HEK293 (cell line): ENCODE measurements around the gene DCAF8.

ENCODE experiments used
- CTCF ChIA-PET: fragments of 350-600 bp; formaldehyde crosslinking; extraction: SDS; loops from one replicate; lab custom pipeline; 2021; ENCODE audit warnings: antibody characterized with exemption; lab: Yijun Ruan, JAX
- POLR2A ChIA-PET: fragments of 300-600 bp; formaldehyde crosslinking; extraction: SDS; loops from one replicate; lab custom pipeline; 2020; ENCODE audit warnings: antibody characterized with exemption, inconsistent platforms; lab: Yijun Ruan, JAX
- H3K27ac ChIP-seq: fragments of 200-500 bp; sonication (Bioruptor generic); 2 replicates; pipeline ENCODE4 v1.5.1; 2014; ENCODE audit warnings: low read depth, low read length, control low read depth, inconsistent platforms; ENCODE audit errors: extremely low read depth
- H3K36me3 ChIP-seq, 2 experiments: fragments of 200-500 bp in 1 of 2; sonication (Bioruptor generic) in 1 of 2; 1 replicate in 1 of 2; 2 replicates in 1 of 2; pipeline ENCODE4 v1.5.1; 2014 to 2017; ENCODE audit warnings: inconsistent platforms in 2 of 2, low read length in 2 of 2; ENCODE audit not compliant: control insufficient read depth in 2 of 2, insufficient read depth in 1 of 2
- H3K4me1 ChIP-seq: fragments of 200-500 bp; sonication (Bioruptor generic); 2 replicates; pipeline ENCODE4 v1.5.1; 2014; ENCODE audit warnings: mild to moderate bottlenecking, low read length, inconsistent platforms; ENCODE audit not compliant: control insufficient read depth, insufficient read depth
- H3K4me3 ChIP-seq: 2 replicates; pipeline ENCODE4 v1.5.1; 2011; ENCODE audit warnings: low read depth, mild to moderate bottlenecking, control low read depth, low read length, moderate library complexity
- H3K9me3 ChIP-seq: fragments of 200-500 bp; sonication (Bioruptor generic); 2 replicates; pipeline ENCODE4 v1.5.1; 2014; ENCODE audit warnings: low read depth, low read length, inconsistent platforms; ENCODE audit not compliant: control insufficient read depth, insufficient read depth
- BCL11B ChIP-seq: fragments of 450-650 bp; formaldehyde crosslinking; IDR thresholded peaks from 2 replicates; pipeline ENCODE4 v1.5.1; 2016; ENCODE audit warnings: low read depth, missing biosample characterization, missing genetic modification characterization
- KLF10 ChIP-seq: fragments of 450-650 bp; IDR thresholded peaks from 2 replicates; pipeline ENCODE4 v1.5.1; 2018; ENCODE audit warnings: missing biosample characterization, mild to moderate bottlenecking, missing genetic modification characterization
- ZBTB1 ChIP-seq: fragments of 450-650 bp; formaldehyde crosslinking; IDR thresholded peaks from 2 replicates; pipeline ENCODE4 v1.5.1; 2016; ENCODE audit warnings: missing biosample characterization, missing genetic modification characterization
- ZBTB48 ChIP-seq: fragments of 450-650 bp; formaldehyde crosslinking; IDR thresholded peaks from 2 replicates; pipeline ENCODE4 v1.5.1; 2016; ENCODE audit warnings: missing biosample characterization, missing genetic modification characterization
- ZNF155 ChIP-seq: fragments of 450-650 bp; formaldehyde crosslinking; IDR thresholded peaks from 2 replicates; pipeline ENCODE4 v1.5.1; 2016; ENCODE audit warnings: missing biosample characterization, missing genetic modification characterization
- ZNF266 ChIP-seq: fragments of 450-650 bp; formaldehyde crosslinking; IDR thresholded peaks from 2 replicates; pipeline ENCODE4 v1.5.1; 2016; ENCODE audit warnings: missing biosample characterization, missing genetic modification characterization, low read depth
- ZNF37A ChIP-seq: fragments of 450-650 bp; IDR thresholded peaks from 2 replicates; pipeline ENCODE4 v1.5.1; 2018; ENCODE audit warnings: missing biosample characterization, missing genetic modification characterization
- ZNF391 ChIP-seq: fragments of 450-650 bp; formaldehyde crosslinking; IDR thresholded peaks from 2 replicates; pipeline ENCODE4 v1.5.1; 2016; ENCODE audit warnings: low read depth, missing biosample characterization, missing genetic modification characterization, borderline replicate concordance
- ZNF629 ChIP-seq: fragments of 450-650 bp; formaldehyde crosslinking; IDR thresholded peaks from 2 replicates; pipeline ENCODE4 v1.5.1; 2017; ENCODE audit warnings: missing biosample characterization, missing genetic modification characterization
- ZNF660 ChIP-seq: fragments of 450-650 bp; IDR thresholded peaks from 2 replicates; pipeline ENCODE4 v1.5.1; 2018; ENCODE audit warnings: missing biosample characterization, mild to moderate bottlenecking, missing genetic modification characterization
- ZSCAN16 ChIP-seq: fragments of 450-650 bp; formaldehyde crosslinking; IDR thresholded peaks from 2 replicates; pipeline ENCODE4 v1.5.1; 2016; ENCODE audit warnings: missing biosample characterization, missing genetic modification characterization
- TF ChIP-seq, protein P1 (sequence below): fragments of 450-650 bp; formaldehyde crosslinking; optimal IDR thresholded peaks from 2 replicates; pipeline ENCODE3; 2016; ENCODE audit warnings: missing biosample characterization, mild to moderate bottlenecking, missing genetic modification characterization
- TF ChIP-seq, protein P2 (sequence below): fragments of 450-650 bp; formaldehyde crosslinking; IDR thresholded peaks from 2 replicates; pipeline ENCODE4 v1.5.1; 2016; ENCODE audit warnings: missing biosample characterization, missing genetic modification characterization
- TF ChIP-seq, protein P3 (sequence below): fragments of 450-650 bp; formaldehyde crosslinking; IDR thresholded peaks from 2 replicates; pipeline ENCODE4 v1.5.1; 2016; ENCODE audit warnings: missing biosample characterization, missing genetic modification characterization

Gene DCAF8

DNA sequence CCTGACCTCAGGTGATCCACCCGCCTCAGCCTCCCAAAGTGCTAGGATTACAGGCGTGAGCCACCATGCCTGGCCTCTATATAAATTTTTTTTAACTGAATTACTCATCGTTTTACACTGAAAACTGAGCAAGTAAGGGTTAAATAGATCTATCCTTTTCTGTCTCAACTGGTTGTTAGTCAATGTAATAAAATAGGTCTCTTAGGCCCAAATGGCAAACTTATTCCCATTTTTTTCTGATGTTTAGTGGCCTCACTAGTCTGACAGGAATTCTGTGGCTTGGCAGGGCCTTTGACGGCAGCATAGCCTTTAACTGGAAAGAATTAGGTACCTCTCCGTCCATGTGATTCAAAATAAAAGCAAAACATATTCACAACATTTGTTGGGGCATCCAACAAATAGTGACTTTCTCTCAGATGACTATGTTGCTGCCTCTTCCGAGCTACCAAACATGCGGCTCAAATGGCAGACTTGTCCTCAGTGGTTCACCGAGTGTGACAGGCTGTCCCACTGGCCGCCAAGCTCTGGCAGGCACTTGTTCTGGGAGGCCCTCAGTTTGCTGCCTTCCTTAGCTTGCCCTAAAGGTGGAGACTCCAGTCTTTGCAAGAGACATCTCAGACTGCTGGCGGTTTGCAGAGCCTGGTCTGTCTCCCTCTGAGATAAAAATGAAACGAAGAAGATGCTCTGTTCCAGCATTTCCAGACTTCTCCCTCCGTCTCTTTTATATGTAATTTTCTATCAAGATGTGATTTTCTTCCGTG is 93.6 kb downstream of the DCAF8 start:
- Histone ChIP-seq H3K4me3 (no peak overlapping the region), H3K36me3 (no peaks in the 10 kb centered on the region), H3K4me1 (no peaks in the 10 kb centered on the region), H3K9me3 (no peaks in the 10 kb centered on the region), H3K27ac (no peak overlapping the region)
- ChIA-PET POLR2A (interaction anchor here (0.7 kb wide), 1 partner anchor 105 kb away, joined by 4 read pairs; no protein-coding TSS in a partner anchor), CTCF (interaction anchor here (1.0 to 1.9 kb wide), 5 partner anchors 25 to 84 kb away, joined by 3 to 6 read pairs (median 4); no protein-coding TSS in a partner anchor)
- TF ChIP-seq, protein P1, sequence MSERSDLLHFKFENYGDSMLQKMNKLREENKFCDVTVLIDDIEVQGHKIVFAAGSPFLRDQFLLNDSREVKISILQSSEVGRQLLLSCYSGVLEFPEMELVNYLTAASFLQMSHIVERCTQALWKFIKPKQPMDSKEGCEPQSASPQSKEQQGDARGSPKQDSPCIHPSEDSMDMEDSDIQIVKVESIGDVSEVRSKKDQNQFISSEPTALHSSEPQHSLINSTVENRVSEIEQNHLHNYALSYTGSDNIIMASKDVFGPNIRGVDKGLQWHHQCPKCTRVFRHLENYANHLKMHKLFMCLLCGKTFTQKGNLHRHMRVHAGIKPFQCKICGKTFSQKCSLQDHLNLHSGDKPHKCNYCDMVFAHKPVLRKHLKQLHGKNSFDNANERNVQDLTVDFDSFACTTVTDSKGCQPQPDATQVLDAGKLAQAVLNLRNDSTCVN (tag by site-specific recombination) = no peak
- TF ChIP-seq ZNF629 (tag by site-specific recombination) (no peak), ZSCAN16 (tag by site-specific recombination) (peak; percentile 38; the same call in 1 of the 2 replicates)

DNA sequence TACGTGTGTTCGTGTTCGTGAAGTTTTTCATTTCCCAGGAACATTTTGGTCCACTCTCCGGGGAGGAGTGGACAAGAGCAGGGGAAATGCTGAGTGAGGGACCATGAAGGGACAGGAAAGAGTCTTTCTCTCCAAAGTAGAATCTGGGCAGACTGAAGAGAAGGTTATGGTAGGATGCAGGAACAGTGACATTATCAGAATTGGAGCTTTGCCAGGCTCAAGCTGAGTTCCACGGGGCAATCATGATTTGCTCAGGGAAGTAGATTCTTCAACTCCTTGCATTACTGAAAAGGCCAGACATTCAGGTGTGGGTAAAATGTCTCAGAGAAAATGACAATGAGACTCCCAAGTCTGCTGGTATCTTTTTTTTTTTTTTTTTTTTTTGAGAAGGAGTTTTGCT is 94.3 kb downstream of the DCAF8 start:
- Histone ChIP-seq H3K9me3 (no peaks in the 10 kb centered on the region), H3K4me3 (no peak overlapping the region), H3K36me3 (no peaks in the 10 kb centered on the region), H3K4me1 (no peaks in the 10 kb centered on the region), H3K27ac (no peak overlapping the region)
- TF ChIP-seq ZNF37A = no peak
- TF ChIP-seq ZNF660 (tag by site-specific recombination) = 0 out of 2 replicates have a peak, but pooled peaks have one; percentile 32
- TF ChIP-seq, protein P2, sequence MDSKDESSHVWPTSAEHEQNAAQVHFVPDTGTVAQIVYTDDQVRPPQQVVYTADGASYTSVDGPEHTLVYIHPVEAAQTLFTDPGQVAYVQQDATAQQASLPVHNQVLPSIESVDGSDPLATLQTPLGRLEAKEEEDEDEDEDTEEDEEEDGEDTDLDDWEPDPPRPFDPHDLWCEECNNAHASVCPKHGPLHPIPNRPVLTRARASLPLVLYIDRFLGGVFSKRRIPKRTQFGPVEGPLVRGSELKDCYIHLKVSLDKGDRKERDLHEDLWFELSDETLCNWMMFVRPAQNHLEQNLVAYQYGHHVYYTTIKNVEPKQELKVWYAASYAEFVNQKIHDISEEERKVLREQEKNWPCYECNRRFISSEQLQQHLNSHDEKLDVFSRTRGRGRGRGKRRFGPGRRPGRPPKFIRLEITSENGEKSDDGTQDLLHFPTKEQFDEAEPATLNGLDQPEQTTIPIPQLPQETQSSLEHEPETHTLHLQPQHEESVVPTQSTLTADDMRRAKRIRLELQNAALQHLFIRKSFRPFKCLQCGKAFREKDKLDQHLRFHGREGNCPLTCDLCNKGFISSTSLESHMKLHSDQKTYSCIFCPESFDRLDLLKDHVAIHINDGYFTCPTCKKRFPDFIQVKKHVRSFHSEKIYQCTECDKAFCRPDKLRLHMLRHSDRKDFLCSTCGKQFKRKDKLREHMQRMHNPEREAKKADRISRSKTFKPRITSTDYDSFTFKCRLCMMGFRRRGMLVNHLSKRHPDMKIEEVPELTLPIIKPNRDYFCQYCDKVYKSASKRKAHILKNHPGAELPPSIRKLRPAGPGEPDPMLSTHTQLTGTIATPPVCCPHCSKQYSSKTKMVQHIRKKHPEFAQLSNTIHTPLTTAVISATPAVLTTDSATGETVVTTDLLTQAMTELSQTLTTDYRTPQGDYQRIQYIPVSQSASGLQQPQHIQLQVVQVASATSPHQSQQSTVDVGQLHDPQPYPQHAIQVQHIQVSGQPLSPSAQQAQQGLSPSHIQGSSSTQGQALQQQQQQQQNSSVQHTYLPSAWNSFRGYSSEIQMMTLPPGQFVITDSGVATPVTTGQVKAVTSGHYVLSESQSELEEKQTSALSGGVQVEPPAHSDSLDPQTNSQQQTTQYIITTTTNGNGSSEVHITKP (tag by site-specific recombination) = 0 out of 2 replicates have a peak, but pooled peaks have one; percentile 15
- POLR2A ChIA-PET = interaction anchor here (0.7 kb wide), 1 partner anchor 104 kb away, joined by 4 read pairs; no protein-coding TSS in a partner anchor
- CTCF ChIA-PET = interaction anchor here (0.7 to 1.9 kb wide), 2 partner anchors 9 to 52 kb away, joined by 4 to 6 read pairs; no protein-coding TSS in a partner anchor

DNA sequence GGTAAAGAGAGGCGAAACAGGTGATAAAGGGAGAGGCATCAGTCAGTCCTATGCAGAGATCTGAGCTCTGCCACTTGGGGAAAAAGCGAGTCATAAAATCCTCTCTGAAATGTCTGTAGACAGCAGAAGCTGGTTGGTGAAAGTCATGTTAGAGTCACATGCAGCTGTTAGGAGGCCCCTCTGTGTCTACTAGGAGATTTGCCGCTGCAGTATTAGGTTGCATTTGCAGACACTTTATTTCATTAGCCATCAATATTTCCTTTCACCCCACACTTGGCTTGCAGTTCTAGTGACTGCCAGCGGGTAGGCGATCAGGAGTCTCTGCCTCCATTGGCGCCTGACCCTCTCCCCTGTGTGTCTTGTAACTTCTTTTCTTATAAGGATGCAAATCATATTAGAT is 94.8 kb downstream of the DCAF8 start:
- Histone ChIP-seq H3K9me3 (no peaks in the 10 kb centered on the region), H3K4me3 (no peak overlapping the region), H3K27ac (no peak overlapping the region), H3K4me1 (no peaks in the 10 kb centered on the region), H3K36me3 (no peaks in the 10 kb centered on the region)
- TF ChIP-seq ZNF266 (tag by site-specific recombination) (no peak), ZNF155 (tag by site-specific recombination) (no peak), ZNF391 (tag by site-specific recombination) (no peak), KLF10 (no peak), ZBTB48 (tag by site-specific recombination) (no peak), BCL11B (tag by site-specific recombination) (no peak), ZBTB1 (tag by site-specific recombination) (no peak)
- TF ChIP-seq, protein P3, sequence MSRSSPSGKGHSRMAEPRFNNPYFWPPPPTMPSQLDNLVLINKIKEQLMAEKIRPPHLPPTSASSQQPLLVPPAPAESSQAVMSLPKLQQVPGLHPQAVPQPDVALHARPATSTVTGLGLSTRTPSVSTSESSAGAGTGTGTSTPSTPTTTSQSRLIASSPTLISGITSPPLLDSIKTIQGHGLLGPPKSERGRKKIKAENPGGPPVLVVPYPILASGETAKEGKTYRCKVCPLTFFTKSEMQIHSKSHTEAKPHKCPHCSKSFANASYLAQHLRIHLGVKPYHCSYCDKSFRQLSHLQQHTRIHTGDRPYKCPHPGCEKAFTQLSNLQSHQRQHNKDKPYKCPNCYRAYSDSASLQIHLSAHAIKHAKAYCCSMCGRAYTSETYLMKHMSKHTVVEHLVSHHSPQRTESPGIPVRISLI (tag by site-specific recombination) = no peak
- ChIA-PET POLR2A (no interaction called here), CTCF (interaction anchor here (0.7 kb wide), 1 partner anchor 10 kb away, joined by 4 read pairs; no protein-coding TSS in a partner anchor)
